Activated gamma-delta T cell (primary cell): ENCODE results near the gene NPBWR2.

Experiments
- DNase-seq: peaks from one replicate; lab custom pipeline; 2025; lab: John Stamatoyannopoulos, UW
- total RNA-seq, 2 donors: gene quantifications; one replicate each; lab custom pipeline; 2026; lab: John Stamatoyannopoulos, UW

Gene NPBWR2
- 0 reads per million in 2 donors for total RNA-seq

- DNase-seq, result no peak
These were observed at the start of gene NPBWR2 for GRCh38 chr20:64106981-64107735. Gene NPBWR2 (minus strand): TSS chr20:64107565. CDS start chr20:64106831, 734 bp downstream.

DNA sequence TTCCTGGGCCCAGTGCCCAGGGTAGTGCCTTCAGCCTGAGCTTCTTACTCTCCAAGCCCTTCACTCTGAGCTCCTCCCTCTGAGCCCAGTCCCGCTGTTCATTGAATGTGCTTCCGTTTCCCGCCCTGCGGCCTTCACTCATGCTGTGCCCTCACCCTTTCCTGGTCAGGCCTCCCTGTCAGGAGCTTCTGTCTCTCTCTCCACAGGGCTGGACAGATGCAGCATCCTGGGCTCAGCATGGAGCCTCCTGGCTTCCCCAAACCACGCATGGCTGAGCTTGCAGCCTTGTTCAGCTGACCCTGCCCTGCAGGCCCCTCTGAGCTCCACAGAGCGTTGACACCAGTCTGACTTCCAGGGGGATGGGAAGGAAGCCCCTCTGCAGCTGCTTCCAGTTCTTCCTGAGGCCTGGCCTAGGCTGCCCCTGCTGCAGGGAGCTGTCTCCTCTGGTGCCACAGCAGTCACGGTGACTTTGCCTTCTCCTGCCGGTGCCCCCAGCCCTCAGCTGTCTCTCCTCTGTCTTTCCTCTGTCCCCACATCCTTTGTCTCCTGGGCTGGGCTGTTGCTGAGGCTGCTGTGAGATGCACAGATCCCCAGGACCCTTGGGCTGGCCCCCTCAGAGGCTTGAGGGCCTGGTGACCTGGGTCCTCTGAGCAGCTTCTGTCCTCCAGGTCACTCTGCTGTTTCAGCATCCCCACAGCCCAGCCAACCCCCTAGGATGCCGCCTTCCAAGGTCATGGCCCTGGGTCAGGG, 48.9 kb upstream of the NPBWR2 start:
- DNase-seq, result no peak

GRCh38 chr20:64155258-64156135, 48.1 kb upstream of the NPBWR2 start:
- no peak for DNase-seq

- no peak for DNase-seq
These were observed 47.4 kb upstream of the NPBWR2 start for GRCh38 chr20:64154590-64155257.

- no peak for DNase-seq
These were observed 46.7 kb upstream of the NPBWR2 start for GRCh38 chr20:64153861-64154589.

DNA sequence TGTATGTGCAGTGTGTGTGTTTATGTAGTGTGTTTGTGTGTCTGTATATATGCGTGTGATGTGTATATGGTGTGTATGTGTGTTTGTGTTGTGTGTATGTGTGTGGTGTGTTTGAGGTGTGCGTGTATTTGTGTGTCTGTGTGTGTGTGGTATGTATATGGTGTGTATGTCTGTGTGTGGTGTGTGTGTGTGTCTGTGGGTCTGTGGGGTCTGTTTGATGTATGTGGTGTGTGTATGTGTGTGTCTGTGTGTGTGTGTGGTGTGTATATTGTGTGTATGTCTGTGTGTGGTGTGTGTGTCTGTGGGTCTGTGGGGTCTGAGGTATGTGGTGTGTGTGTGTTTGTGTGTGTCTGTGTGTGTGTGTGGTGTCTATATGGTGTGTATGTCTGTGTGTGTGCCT, 46.0 kb upstream of the NPBWR2 start:
- DNase-seq, result no peak

DNA sequence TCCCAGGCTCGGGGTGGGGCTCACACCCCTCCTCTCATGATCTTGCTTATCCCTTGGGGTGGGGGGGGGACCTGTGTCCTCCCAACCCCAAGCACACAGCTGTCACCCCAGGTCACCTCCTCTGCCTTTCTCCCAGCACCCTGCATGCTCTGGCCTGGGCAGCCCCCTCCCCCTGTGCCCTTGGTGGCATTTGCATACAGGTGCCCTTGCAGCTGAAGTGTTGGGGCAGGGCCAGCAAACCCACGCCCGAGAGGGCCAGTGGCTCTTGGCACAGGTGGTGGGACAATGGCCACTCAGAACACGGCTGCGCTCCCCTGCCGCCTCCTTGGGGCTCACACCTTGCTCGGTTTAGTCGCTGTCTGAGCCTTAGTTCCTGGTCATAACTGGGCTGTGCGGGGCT, 45.5 kb upstream of the NPBWR2 start:
- no peak for DNase-seq

DNA sequence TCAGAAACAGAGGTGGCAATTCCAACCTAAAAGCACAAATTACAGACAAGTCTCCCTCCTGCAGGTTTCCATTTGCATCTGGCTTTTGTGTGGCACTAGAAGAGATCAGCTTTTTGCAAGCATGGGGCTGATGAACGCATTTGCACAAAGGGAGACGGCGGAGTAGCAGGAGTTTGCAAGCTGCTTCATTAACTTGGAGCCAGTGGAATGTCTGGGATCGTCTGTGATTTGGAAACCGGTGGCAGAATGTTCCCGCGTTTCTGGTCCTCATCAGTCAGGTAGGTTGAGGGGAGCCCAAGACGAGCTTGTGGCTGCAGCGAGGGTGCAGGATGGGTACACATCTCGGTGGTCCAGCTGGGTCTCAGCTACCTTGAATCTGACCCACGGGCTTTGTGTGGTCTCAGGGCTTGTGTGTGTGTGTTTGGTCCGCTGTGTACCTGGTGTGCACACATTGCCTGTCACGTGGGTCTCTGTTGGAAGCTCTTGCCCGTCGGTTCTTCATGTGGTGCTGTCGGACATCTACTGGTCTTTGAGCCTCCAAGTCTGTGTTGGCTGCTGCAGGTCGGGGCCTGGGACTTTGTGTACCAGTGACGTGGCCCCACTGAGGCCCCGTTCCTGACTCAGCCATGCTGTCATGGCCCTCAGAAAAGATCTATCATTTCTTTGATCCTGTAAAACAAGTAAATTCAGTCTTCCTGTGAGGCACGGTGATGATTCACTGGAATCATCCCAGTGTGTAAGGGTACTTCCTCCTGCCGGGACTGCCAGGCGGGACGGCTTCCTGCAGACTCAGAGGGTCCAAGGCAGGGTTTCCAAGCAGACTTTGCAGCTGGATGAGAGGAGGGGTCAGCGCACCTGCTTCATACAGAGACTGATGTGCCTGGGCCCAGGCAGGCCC, 44.5 kb upstream of the NPBWR2 start:
- DNase-seq, result no peak

DNA sequence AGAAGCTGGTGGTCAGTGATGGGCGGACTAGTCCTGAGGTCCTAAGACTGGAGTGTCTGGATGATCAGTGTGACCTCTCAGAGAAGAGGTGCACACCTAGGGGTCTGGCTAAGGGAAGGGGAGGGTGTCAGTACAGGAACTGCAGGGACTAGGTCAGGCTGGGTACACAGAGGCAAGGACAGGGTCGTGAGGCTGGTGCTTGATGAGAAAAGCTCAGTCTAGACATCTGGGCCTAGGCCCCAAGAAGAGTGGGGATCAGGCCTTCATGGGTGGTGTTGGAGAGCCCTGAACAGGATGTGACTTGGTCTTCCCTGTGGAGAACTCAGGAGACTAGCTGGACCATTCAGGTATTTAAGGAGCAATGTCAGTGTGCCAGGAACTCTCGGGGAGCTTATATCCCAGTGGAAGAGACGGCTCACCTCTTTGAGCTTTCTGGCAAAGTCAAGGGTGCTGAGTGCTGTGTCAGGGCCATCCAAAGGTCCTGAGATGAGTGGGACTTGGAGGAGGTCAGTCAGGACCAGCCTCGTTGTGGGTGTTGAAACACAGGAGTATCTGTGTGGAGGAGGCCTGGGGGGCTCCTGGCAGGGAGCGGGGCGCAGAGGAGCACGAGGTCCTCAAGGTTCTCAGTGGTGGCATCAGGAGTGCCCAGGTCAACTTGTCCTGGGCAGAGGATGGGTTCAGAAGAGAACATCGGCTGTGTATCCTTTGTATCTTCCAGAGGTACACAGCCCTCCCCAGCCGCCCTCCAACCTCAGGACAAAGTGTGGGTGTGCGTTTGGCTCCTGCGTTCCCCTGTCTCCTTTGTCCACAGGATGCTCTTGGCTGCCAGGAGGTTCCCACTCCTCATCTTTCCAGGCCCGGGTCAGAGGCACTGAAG, 43.6 kb upstream of the NPBWR2 start:
- DNase-seq, result no peak

GRCh38 chr20:64149809-64150560, 42.6 kb upstream of the NPBWR2 start:
- no peak for DNase-seq

DNA sequence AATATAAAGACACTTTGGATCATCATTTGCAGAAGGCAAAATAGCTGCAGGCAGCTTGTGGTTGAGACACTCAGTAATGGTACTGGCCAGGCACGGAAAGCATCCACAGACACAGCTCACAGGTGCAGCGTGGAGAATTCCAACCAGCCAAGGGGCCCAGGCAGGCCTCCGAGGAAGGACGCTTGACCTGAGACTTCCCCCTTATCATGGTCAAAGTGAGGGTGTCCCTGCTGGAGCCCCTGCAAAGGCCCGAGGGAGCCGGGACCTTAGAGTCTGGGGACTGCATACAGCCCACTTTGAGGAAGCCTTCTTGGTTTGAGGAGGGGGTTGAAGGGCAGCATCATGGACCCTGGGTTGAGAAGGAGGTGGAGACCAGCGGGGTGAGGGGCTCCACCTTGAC, 41.8 kb upstream of the NPBWR2 start:
- no peak for DNase-seq

DNA sequence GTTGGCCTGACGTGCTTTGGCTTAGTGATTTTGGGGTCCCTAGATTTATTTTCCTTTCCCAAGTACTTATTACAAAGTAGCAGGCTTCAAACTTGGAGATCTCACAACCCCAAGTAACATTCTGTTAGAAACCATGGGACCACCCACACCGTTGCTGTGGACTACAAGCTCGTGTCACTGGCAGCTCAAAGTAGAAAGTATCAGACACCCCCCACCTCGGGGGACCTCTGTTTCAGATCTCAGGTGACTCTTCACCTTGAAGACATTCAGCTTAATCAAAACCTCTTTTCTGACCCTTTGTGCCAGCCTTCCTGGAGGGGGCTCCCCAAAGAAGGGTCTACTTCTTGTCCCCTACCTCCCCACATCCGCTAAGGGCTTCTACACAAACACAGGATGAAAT, 41.2 kb upstream of the NPBWR2 start:
- DNase-seq, result no peak

DNA sequence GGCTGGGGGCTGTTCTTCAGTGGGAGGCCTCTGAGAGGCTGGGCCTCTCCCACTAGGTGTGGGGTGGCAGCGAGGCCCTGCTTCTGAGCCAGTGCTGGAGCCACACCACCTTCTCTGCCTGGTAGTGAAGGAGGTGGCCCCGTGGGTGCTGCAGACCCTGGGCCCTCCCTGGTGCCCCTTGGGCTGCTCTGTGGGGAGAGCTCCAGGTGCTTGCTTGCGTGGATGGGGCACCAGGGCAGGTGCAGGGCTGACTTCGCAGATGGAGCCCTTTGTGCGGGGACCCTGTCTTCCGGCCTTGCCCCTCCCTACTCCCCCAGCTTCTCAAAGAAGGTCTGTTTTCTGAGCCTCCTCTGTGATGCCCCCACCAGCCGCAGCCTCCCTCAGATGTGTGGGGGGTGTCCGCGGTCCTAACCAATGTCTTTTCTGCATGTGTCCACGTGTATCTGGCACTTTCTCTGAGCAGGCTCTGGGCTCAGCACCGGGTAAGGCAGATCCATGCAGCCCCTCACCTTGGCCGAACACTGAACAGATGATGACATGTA, 39.6 kb upstream of the NPBWR2 start:
- DNase-seq, result no peak

DNA sequence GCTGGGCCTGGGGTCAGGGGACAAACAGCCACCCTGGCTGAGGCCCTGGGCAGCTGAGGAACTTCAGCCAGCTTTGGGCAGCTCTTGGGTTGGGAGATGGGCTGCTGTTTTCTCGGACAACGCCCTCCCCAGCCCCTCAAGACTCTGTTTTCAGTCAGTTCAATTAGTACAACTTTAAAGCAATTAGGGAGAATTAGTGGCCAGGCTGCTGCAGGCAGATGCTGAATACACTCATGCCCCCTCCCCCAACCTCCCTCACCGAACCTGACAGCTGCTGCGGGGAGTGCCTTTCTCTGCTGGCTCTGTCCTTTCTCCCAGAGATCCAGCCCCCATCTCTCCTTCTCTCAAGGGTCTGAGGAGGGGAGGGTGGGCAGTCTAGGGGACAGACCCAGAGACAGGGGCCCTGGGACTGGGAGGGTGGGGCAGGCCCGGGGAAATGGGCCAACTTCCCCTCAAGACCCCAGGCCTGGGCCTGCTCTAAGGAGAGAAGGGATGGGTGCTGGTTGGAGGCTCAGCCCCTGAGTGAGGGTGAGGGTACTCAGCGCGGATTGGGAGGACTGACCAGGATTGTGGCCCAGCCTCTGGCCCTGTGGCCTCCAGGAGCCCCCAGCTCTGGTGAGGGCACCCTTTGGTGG, 39.1 kb upstream of the NPBWR2 start:
- no peak for DNase-seq

DNA sequence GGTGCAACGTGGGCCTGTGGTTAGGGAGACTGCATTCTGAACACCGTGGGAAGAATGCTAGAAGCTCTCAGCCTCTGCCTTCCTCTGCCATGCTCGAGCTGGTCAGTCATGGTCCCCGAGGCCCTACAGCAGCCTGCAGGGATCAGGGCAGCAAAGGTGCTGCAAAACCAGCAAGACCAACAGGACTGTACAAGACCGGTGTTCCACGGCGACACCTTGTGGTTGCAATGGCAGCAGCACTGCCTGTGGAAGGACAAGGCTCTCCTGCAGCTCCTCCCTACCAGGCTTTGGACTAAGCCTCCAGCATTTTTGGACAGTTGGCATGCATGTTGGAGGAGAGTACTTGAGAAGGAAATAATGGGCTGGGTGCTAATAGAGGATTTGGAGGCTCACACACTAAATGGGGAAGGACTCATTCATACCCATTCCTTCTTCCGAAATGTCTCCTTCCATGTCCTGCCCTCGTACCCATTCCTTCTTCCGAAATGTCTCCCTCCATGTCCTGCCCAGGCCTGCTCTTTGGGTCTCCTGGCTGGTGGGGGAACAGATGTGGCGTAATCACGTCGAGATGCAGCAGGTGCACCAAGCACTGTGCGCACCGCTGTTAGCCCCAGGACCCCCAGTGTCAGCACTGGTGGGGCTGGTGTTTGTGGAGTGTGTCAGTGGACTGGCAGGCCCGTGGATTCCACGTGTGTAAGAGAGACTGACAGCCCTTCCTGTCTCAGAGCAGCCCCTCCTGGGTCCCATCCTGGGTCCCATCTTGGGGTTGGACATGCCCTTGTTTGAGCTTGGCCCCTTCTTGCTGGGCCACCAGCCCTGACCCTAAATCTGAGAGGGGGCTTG, 38.3 kb upstream of the NPBWR2 start:
- no peak for DNase-seq

DNA sequence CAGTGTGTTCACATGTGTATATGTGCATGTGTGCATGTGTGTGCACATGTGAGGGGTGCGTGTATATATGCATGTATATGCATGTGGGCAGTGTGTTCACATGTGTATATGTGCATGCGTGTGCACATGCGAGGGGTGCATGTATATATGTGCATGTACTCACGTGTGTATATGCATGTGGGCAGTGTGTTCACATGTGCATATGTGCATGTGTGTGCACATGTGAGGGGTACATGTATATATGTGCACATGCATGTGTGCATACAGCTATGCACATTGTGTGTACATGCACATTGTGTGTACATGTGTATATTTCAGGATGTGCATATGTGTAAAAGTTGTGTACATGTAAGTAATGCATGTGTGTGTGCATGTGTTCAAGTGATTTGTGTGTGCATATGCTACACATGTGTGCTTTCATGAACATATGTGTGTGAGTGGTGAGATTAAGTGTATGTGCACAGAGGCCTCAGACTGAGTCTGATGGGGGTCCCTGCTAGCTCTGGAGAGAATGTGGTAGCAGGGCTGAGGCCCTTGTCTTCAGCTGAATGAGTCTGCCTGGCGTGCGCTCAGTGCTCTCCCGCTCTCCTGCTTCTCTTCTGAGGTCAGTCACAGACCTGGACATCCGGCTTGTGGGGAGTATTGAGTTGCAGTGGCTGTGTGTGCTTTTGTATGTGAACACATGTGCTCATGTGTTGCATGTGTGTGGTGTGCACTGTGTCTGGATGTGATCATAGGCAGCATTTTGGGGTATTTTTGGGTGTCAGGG, 37.0 kb upstream of the NPBWR2 start:
- DNase-seq, result no peak
